ENCODE data around the gene XRCC1. TPM values are rescaled to one million over a fixed set of nuclear protein-coding genes. Genes with fewer than 3 reads are reported as not detected.
A peak's percentile ranks its signal among the peaks of the same experiment; 100 is the strongest.

The XRCC1 gene
- total and polyA plus RNA-seq, 9 of the 15 experiments (the other 6 are each of a cell fraction or from before 2014, with no cell fraction given) = 1.5 to 36.9 (median 24.9) TPM

GRCh38 chr19:43618921-43619261 is 43.6 kb upstream of the XRCC1 start (continued):
- TF ChIP-seq, protein P1, sequence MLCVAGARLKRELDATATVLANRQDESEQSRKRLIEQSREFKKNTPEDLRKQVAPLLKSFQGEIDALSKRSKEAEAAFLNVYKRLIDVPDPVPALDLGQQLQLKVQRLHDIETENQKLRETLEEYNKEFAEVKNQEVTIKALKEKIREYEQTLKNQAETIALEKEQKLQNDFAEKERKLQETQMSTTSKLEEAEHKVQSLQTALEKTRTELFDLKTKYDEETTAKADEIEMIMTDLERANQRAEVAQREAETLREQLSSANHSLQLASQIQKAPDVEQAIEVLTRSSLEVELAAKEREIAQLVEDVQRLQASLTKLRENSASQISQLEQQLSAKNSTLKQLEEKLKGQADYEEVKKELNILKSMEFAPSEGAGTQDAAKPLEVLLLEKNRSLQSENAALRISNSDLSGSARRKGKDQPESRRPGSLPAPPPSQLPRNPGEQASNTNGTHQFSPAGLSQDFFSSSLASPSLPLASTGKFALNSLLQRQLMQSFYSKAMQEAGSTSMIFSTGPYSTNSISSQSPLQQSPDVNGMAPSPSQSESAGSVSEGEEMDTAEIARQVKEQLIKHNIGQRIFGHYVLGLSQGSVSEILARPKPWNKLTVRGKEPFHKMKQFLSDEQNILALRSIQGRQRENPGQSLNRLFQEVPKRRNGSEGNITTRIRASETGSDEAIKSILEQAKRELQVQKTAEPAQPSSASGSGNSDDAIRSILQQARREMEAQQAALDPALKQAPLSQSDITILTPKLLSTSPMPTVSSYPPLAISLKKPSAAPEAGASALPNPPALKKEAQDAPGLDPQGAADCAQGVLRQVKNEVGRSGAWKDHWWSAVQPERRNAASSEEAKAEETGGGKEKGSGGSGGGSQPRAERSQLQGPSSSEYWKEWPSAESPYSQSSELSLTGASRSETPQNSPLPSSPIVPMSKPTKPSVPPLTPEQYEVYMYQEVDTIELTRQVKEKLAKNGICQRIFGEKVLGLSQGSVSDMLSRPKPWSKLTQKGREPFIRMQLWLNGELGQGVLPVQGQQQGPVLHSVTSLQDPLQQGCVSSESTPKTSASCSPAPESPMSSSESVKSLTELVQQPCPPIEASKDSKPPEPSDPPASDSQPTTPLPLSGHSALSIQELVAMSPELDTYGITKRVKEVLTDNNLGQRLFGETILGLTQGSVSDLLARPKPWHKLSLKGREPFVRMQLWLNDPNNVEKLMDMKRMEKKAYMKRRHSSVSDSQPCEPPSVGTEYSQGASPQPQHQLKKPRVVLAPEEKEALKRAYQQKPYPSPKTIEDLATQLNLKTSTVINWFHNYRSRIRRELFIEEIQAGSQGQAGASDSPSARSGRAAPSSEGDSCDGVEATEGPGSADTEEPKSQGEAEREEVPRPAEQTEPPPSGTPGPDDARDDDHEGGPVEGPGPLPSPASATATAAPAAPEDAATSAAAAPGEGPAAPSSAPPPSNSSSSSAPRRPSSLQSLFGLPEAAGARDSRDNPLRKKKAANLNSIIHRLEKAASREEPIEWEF (CRISPR knock-in tag; IDR thresholded peaks at IDR 0.05) = no peak
- TF ChIP-seq HBP1 (CRISPR knock-in tag; IDR thresholded peaks at IDR 0.05) (peak; percentile 70; the same call in 1 of the 2 replicates), ZNF444 (CRISPR knock-in tag; IDR thresholded peaks at IDR 0.05) (no peak), TCFL5 (CRISPR knock-in tag; conservative IDR thresholded peaks at IDR 0.05) (no peak), TAF9B (IDR thresholded peaks at IDR 0.05; ENCODE audit: partially characterized antibody) (peak; percentile 62), CREB1 (IDR thresholded peaks at IDR 0.05) (no peak), CREB1 (CRISPR knock-in tag; IDR thresholded peaks at IDR 0.05) (no peak), ZNF75A (CRISPR knock-in tag; IDR thresholded peaks at IDR 0.05) (no peak), NR2F6 (CRISPR knock-in tag; IDR thresholded peaks at IDR 0.05) (peak; percentile 10; the same call in 1 of the 2 replicates), NCOA1 (IDR thresholded peaks at IDR 0.05; ENCODE audit: low read depth) (0 out of 2 replicates have a peak, but pooled peaks have one; percentile 42), CC2D1A (IDR thresholded peaks at IDR 0.05) (no peak), MAFG (tag; conservative IDR thresholded peaks at IDR 0.05) (no peak), RBBP5 (IDR thresholded peaks at IDR 0.05; ENCODE audit: borderline replicate concordance, insufficient read depth, low read length, poor library complexity, severe bottlenecking) (no peak), DIDO1 (tag; IDR thresholded peaks at IDR 0.05; ENCODE audit: low read depth) (peak; percentile 56; the same call in 1 of the 2 replicates)
- TF ChIP-seq, protein P2, sequence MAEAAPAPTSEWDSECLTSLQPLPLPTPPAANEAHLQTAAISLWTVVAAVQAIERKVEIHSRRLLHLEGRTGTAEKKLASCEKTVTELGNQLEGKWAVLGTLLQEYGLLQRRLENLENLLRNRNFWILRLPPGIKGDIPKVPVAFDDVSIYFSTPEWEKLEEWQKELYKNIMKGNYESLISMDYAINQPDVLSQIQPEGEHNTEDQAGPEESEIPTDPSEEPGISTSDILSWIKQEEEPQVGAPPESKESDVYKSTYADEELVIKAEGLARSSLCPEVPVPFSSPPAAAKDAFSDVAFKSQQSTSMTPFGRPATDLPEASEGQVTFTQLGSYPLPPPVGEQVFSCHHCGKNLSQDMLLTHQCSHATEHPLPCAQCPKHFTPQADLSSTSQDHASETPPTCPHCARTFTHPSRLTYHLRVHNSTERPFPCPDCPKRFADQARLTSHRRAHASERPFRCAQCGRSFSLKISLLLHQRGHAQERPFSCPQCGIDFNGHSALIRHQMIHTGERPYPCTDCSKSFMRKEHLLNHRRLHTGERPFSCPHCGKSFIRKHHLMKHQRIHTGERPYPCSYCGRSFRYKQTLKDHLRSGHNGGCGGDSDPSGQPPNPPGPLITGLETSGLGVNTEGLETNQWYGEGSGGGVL (CRISPR knock-in tag; IDR thresholded peaks at IDR 0.05) = no peak
